GM21515 (cell line): ENCODE data around the gene TNNI2.
"Not testable (repeated sequence)": the region's sequence is repeated elsewhere in the genome, so short reads cannot be mapped to it uniquely, and the experiment has no call there.

Experiments
- ATAC-seq: cut with Tn5 transposase; IDR thresholded peaks from one replicate; pipeline ENCODE4 v1.9.1; 2021; ENCODE audit not compliant: unreplicated experiment

The TNNI2 gene

GRCh38 chr11:1838426-1839144 lies at the start of gene TNNI2:
Gene TNNI2 (plus strand): TSS chr11:1838981. CDS start chr11:1839697, 716 bp downstream.
- no peak for ATAC-seq

GRCh38 chr11:1791912-1792311 lies 46.9 kb upstream of the TNNI2 start:
- ATAC-seq = no peak

GRCh38 chr11:1792461-1792860 lies 46.3 kb upstream of the TNNI2 start:
- ATAC-seq = no peak

- no peak for ATAC-seq
Measured at GRCh38 chr11:1793081-1793480, 45.7 kb upstream of the TNNI2 start.

GRCh38 chr11:1796413-1797011 lies 42.3 kb upstream of the TNNI2 start:
- ATAC-seq = no peak

GRCh38 chr11:1797391-1798125 lies 41.2 kb upstream of the TNNI2 start:
- no peak for ATAC-seq

- no peak for ATAC-seq
Measured at GRCh38 chr11:1803246-1803645, 35.5 kb upstream of the TNNI2 start.

GRCh38 chr11:1803835-1804519 lies 34.8 kb upstream of the TNNI2 start:
- not testable (repeated sequence) for ATAC-seq

- ATAC-seq = no peak
Measured at GRCh38 chr11:1805525-1805924, 33.3 kb upstream of the TNNI2 start.

- no peak for ATAC-seq
Measured at GRCh38 chr11:1807264-1807995, 31.4 kb upstream of the TNNI2 start.

- no peak for ATAC-seq
Measured at GRCh38 chr11:1810761-1811160, 28.0 kb upstream of the TNNI2 start.

GRCh38 chr11:1812274-1812673 lies 26.5 kb upstream of the TNNI2 start:
- ATAC-seq = no peak

- ATAC-seq = no peak
Measured at GRCh38 chr11:1812801-1813200, 26.0 kb upstream of the TNNI2 start.

GRCh38 chr11:1813356-1813755 lies 25.4 kb upstream of the TNNI2 start:
- ATAC-seq = not testable (repeated sequence)

GRCh38 chr11:1814691-1815090 lies 24.1 kb upstream of the TNNI2 start:
- ATAC-seq = no peak

GRCh38 chr11:1815311-1815710 lies 23.5 kb upstream of the TNNI2 start:
- no peak for ATAC-seq

- ATAC-seq = no peak
Measured at GRCh38 chr11:1815751-1816150, 23.0 kb upstream of the TNNI2 start.

- no peak for ATAC-seq
Measured at GRCh38 chr11:1817000-1817399, 21.8 kb upstream of the TNNI2 start.

- ATAC-seq = no peak
Measured at GRCh38 chr11:1817511-1817910, 21.3 kb upstream of the TNNI2 start.

- no peak for ATAC-seq
Measured at GRCh38 chr11:1819074-1819473, 19.7 kb upstream of the TNNI2 start.
